GM19023 (cell line): Measurements from ENCODE around the gene HEMK1.

Experiments
- ATAC-seq: cut with Tn5 transposase; IDR thresholded peaks from one replicate; pipeline ENCODE4 v1.9.1; 2021; ENCODE audit warnings: mild to moderate bottlenecking, moderate library complexity; ENCODE audit not compliant: unreplicated experiment

HEMK1 gene

DNA sequence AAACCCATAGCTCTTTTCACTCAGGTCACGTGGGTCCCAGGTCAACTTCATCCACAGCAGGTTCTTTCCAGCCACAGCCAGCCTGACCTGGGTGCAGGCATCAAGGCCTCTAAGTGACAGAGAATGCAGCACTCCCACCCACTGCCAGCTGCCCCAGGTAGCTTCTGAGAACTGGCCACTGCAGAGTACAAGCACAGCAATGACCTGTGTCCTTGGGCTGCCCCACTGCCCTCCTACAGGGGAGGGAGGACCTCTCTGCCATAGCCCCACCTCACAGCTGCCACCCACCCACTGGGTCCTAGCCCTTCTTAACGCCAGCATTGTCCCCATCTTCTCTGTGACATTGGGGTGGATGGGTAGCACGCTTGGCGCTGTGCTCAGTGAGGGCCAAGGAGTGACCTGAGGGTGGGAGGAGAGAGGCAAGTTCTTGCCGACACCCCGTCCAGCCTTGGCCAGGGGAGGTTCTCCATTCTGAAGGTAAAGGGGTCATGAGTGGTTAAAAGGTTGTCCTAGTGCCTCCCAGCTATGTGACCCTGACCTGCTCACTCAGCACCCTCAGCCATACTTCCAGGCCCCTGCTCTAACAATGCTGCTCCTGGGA is 29.9 kb downstream of the HEMK1 start:
- no peak for ATAC-seq

DNA sequence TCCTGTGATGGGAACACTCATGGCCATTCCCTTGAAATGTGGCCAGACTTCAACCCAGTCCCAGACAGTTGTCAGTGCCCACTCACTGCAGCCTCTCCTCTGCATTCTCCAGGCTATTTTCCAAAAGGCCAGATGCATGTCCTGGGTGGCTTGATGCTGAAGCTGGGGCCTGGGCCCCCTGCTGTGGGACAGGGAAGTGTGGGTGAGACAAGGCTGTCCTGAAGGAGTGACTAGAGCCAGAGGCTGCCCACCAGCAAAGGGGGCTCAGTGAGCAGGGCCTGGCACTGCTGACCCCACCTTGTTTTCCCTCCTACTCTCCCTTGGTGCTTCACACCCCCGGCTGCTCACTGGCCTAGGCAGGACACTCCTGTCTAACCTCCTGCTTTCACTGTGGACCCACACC is 30.4 kb downstream of the HEMK1 start:
- ATAC-seq: no peak

DNA sequence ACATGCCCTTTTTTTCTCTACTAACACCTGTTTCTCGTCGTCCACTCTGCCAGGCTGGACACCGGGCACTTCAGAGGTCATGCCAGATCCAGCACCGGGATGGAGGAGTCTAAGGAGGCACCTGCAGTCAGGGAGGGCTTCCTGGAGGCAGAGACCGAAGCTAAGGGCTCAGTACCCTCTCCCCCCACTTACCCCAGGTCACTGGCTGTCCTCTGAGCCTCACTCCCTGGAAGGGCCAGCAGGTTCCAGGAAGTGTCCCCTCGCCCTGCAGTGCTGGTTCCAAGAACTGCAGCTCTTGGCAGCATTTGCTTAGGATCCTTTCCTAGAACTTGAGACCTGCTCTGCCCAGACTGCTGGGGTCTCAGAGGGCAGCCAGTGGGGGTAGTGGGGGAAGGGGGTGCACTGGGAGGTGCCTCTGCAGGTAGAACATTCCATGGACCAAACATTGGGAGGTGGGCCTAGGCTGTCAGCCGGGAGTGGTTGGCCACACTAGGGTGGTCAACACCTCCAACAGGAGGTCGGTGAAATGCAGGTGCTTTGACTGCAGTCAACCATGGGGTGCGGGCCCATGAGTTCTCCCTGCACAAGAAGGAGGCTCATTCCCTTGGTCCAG is 30.9 kb downstream of the HEMK1 start:
- ATAC-seq: no peak

DNA sequence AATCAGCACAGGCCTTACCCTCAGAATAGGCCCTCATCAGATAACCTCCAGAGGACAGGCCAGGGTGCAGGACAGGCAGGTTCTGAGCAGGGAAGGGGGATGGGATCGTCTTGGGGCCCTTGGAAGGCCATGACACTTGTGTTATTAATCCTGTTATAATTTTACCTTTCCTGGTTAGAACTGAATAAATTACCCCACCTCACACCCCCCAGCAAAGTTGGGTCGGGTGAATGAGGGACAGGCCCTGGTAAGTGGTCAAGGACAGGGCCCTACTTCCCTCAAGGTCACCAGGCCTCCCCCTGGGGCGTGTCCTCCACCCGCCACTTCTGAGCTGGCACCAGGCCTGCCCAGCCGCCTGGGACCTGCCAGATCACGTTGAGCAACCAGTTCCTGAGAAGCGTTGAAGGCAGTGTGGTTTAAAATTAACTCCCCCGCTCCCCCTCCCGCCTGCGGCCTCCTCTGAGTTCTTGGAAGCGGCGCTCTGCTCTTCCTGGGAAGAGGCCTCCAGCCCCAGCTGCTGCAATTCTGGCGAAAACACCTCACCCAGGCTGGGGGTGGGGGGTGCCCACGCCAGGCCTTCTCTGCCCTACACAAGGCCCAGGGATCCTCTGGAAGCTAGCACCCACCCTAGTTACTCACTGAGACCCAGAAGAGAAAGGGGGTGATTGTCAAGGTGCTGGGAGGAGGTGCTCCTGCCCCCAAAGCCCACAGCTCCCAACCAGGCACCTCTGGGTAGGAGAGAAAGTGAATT is 31.7 kb downstream of the HEMK1 start:
- ATAC-seq: no peak

DNA sequence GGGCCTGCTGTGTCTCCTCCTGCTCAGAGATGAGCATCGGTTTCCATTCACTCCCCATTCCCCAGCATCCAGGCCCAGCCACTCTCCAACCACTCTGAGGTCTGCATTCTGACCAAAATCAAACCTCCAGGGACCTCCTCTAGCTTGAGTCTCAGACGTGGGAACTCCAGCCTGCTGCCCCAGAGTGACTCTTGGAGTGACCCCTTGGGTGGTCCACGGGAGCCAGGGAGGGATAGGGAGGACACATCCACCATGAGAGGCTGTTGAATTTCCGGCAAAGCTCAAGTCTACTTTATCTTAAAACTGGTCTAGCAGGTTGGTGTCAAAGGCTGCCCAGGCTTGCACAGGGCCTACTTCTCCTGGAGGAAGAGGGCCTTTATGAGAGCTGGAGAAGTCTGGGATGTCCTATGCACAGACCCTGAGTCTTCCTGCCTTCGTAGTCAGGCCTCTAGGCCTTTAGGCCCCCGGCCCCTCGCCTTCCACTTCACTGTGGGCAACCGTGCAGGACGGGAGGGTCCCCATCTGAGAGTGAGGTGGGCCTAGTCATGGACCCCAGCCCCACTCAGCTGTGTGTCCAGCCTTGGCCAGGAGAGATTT is 33.4 kb downstream of the HEMK1 start:
- no peak for ATAC-seq

DNA sequence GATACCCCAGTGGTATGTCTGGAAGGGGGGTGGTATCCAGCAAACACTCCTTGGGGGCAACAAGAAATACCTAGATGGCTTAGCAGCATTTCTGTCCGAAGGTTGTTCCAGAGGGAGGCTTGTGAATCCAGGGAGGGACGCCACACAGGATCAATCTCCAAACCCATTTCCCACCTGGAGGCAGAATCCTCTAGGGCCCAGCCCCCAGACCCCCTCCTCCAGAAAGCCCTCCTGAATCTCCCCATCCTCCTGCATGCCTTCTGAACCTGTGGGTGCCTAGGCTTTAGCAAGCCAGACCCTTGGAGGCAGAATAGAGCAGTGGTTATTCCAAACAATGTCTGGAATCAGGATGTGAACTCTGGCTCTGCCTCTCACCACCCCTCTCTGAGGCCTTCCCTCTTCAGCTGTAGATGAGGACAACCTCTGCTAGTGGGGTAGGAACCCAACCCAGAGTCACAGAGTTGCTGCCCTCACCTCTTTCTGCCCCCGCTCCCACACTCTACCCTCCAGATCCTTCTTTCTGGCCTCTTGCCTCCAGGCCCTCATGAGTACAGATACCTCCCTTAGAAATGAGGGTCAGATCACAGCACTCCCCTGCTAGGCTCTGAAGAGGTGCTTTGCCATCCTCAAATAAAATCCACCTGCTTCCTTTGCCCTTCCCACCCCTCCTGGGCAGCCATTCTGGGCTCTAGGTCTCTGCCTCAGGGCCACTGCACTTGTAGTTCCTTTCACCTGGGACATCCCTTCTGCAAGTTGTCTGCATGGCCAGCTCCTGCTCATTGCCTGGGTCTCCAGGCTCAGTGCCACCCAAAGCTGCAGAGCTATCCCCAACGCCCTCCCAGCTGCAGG is 34.2 kb downstream of the HEMK1 start:
- ATAC-seq: no peak

DNA sequence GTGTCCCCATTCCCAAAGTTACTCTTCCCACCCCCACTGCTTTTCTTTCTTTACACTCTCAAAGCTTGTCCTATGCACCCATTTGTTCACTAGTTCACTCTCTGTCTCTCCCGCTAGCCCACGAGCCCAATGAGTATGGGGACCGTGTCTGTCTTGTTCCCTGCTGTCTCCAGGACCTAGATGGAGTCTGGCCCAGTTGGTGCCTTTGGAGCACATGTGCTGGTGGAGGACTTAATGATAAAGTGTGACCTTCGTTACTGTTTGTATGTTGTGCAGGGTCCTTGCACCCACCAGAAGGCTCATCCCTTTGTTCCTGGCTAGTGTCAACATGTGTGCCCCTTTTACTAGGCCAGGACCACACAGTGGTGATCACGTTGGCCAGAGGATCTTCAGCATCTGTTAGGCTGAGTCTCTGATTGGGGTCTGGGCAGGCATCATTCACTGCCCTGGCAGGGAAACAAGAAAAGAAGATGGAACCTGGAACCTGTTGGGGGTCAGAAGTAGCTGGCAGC is 34.8 kb downstream of the HEMK1 start:
- no peak for ATAC-seq

DNA sequence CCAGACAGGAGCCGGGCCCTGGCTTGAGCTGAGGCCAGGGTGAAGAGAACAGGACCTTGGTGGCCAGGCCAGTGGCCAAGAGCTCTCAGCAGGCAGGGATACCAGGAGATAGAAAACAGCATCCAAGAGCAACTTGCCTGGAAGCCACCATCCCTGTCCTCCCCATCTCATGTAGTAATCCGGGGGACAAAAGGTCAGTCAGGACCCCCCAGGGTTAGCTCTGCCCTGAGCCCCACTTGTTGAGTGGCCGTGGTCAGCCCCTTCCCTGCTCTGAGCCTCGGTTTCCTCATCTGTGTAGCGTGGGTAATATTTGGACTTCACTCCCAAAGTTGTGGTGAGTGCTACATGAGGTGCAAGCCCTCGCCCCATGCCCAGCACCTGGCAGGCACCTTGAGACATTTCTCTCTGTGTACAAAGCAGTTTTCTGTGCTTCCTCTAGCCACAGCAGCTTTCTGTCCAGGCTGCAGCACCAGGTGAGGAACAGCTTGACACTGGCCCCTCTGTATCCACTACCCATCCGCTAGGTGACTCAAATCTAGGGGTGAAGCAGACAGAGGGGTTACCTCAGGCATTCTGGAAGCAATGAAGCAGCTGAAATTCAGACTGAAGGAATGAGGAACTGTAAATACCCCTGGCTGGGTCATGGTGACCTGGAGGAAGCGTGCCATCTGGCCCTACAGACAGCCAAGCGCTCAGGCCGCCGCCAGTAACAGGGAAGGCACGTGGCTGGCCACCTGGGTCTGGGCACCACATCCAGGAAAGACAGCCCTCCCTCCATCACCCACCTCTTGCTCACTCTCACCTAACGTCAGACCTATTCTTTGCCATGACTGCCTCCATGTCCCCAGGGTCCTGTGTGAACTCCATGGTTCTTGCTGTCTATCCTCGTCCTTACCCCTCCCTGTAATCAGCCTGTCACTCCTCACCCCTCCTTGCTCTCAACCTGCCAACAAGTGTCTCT is 35.6 kb downstream of the HEMK1 start:
- ATAC-seq: no peak

DNA sequence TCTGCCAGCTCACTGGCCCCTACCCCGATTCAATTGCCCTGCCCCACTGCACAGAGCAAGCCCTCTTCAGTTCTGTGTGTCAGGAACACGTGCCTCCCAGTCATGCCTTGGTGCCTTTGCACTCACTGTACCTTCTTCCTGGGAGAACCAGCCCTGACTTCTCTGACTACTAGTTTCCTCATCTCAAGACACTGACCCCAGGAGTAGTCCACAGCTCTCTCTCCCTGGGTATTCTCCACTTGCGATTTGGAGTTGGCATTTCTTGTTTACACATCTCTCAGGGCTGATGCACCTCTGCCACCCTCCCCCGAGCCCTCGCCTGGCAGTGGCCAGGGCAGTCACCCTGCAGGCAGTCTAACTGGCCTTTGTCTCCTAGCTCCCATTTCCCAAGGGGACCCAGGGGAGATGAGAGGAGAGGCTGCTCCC is 36.6 kb downstream of the HEMK1 start:
- no peak for ATAC-seq

DNA sequence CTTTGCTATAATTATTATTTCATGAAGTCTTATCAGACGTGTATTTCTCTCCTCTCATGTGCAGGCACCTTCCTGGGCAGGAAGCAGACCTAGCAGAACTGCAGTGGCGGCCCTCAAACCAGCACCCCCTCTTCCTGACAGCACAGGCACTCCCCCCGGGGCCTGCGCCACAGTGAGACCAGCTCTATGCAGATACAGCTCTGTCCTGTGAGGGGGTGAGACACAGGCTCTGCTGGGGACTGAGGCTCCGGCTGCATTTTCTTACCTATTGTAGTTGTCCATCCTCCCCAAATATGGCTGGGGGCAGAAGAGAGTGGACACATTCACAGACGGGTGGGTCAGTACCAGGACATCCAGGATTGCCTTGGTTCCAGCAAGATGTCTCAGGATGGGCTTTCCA is 37.3 kb downstream of the HEMK1 start:
- ATAC-seq: no peak

DNA sequence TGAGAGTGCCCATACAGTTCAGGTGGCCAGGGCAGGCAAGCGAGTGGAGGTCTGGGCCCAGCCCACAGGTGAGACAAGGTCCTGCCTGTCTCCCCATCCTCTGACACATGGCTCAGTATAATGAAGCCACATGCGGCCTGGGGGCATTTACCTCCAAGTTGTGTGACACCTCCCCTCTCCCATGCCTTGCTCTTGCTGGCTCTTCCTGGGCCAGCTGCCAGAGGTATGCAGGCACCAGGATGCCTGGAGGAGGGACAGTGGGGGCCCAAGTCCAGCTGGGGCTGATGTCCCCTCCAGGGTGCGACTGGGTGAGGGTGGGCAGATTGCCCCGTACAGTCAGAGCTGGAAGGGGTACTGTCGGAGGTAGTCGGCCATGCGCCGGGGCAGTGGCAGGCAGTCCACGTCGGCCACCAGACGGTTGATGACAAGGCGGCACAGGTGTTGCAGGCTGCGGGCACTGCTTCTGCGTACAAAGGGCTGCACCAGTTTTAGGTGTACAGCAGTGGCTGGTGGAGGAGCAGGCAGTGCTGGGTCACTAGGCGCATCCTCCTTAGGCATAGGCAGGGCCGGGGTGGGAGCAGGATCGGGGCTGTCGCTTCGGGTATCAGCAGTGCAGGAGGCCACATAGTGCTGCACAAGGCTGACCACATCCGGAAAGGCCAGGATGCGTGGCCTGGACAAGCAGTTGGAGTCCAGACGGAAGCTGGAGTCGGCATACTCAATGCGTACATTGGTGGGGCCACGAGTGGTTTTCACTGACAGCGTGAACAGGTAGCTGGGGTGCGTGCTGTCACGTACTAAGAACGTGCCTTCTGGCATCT is 38.2 kb downstream of the HEMK1 start:
- ATAC-seq: no peak

DNA sequence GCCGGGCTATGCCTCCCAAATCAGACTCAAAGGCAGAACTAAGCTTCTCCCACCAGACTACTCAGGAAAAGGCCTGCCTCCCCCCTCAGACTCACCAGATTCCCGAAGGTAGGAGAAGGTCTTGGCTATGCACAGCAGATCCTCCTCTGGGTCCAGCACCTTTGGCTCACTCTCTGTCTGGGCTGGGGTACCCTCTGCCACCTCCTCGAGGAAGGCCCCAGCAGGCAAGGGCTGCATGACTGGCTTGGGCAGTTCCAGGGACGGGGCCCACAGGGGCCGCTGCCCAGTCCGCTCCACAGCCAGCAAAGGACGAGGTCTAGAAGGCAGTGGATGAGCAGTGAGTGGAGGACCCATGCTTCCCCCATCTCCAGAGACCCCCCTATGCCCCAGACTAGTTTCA is 39.0 kb downstream of the HEMK1 start:
- no peak for ATAC-seq

DNA sequence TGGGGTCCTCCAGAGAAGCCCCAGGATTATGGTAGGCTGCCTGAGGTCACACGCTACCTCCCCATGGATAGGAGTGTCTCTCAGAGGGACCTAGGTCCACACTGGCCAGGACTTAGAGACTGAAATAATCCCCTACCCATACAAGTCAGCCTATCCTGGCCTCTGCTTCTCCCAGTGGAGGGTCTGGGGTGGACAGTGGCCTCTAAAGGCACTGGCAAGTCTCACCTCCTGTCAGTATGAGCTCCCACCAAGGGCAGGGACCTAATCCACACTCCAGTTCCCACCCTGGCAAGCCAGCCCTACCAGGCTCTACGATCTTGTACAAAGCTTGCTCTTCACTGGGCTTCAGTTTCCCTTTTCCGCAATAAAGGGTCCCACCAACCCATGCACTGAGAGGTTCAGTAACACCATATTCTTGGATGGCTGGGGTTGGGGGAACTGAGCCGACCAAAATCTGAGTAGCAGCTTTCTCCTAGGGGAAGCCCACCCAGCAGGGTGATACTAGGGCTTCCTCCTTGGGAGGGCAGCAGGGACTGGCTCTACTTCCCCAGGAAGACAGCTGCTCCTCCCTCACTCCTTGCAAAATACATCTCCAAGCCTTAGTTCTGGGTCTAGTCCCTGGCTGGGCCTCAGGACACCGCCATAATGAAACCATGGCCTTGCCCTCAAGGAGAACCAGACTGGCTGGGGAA is 39.9 kb downstream of the HEMK1 start:
- no peak for ATAC-seq

DNA sequence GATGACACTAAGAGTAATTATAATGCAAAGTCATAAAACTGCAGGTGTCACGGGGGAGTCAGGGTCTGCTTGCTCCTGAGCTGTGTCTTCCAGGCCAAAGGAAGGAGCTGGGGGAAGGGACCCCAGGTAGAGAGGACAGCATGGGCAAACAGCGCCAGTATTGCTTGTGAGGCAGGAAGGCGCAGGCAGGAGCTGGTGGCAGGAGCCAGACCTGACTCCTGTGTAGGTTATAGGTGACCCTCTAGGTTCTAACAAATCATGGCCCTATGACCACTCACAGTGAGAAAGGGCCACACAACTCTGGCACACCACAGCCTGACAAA is 40.4 kb downstream of the HEMK1 start:
- no peak for ATAC-seq

DNA sequence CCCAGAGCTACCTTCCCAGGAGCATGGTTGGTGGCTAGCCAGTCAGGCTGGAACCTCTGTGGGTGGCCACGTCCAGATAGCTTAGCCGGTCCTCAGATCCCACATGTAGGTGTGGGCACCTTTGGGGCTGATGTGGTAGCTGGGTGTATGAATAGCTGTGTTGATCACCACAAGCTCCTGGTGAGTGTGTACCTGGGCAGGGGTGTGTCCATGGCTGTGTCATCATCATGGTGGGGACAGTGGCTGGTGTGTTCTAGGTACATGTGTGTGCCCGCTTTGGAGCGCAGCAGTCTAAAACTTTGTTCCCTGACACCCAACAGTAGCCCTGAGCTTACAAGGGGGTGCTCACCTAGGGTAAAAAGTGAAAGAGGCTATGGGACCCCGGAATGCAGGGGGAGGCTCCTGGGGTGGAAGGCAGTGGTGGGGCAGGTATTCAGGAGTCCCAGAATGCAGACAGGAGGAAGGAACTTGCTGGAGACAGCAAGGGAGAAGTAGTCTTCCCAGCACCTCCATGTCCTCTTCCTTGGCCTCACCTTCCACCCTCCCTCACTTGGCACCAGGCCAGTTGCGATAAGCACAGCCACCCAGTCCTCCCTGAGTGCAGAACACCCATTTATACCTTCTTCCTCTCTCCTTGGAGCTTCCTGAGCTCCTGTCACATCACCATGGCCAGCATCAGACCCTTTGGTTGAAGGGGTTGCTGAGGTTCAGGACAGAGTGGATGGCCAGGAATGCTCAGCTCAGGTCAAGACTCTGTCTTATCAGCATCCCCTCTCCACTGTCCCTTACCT is 41.1 kb downstream of the HEMK1 start:
- ATAC-seq: no peak

DNA sequence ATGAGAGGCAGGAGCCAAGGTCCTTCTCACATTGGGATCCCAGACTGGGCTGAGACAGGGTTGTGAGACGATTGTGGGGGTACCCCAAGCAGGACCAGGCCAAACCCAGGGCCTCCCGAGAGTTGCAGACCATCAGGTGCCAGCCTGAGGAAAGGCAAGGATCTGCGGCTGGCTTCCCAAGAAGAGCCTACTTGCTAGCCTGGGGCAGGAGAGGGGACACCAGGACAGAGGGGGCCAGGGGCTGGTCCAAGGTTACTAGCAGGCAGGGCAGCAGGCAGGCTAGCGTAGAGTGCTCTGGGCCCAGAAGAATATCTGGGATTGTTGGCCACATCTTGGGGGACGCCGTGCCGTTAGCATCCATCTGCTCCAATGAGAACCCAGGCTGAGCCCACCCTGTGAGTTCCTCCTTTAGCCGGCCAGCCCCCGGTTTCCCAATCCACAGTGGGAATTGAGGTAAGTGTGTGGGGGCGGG is 41.7 kb downstream of the HEMK1 start:
- ATAC-seq: no peak

DNA sequence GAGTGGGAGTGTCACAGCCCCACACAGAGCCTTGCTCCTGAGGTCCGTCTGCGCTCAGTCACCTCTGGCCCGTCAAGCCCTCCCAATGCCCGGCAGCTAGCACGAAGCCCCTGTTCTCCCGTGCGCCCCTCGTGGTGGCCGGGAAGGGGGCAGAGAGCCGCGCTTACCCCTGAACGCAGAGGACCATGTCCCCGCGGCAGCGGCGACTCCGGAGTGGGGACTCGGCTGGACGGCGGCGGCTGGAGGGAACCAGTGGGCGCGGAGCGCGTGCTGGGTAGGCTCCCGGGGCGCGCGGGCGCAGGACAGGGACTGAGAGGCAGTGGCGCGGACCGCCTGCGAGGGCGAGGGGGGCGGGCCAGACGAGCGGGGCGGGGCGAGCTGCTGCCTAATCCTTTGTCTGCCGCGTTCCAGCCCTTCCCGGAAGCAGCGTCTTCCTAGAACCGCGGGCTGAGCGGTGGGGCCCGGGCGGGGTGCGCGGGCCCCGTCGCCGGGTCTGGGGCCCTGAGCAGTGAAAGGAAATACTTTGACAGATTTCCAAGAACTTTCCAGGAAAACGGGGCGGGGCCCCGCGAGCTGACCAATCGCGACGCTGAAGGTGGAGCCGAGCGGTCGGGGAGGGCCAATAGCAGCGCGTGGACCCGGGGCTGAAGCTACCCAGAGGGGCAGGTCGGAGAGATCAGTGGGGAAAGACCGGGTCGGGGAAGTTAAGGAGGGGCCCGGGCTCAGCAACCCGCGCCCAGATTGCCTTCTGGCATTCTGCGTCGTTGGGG is 42.3 kb downstream of the HEMK1 start, which contains the start of gene CISH:
CISH (minus strand) TSS at position 311 of the 770 bp plus-strand sequence; CDS start at position 187, 124 bp downstream.
- peak; percentile 79 for ATAC-seq
